ENCODE data around the gene CCSER2. TPM values are rescaled to one million over a fixed set of nuclear protein-coding genes. Genes with fewer than 3 reads are reported as not detected.
A peak's percentile ranks its signal among the peaks of the same experiment; 100 is the strongest.
"Not testable (repeated sequence)": the region's sequence is repeated elsewhere in the genome, so short reads cannot be mapped to it uniquely, and the experiment has no call there.

Gene CCSER2
- total RNA-seq, 1 experiment from 2014 or later: 20.8 TPM

DNA sequence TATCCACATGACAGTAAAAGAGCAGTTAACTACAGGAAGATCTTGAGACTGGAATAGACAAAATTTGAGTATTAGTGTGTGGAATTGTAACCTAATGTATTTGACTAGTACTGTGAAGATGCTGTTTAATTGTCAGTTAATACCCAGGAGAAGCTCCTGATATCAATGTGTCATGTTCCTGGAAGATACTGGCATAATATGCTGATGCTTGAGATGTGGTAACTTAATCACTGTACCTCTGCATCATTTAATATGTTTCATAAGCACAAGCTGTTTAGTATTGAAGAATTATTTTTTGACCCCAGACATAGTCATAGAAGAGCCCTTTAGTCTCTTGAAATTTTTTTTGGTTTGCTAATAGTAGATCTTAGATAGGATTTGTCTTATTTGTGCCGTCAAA is 15.4 kb downstream of the CCSER2 start:
- DNase-seq (ENCODE audit: low read depth): no peak

DNA sequence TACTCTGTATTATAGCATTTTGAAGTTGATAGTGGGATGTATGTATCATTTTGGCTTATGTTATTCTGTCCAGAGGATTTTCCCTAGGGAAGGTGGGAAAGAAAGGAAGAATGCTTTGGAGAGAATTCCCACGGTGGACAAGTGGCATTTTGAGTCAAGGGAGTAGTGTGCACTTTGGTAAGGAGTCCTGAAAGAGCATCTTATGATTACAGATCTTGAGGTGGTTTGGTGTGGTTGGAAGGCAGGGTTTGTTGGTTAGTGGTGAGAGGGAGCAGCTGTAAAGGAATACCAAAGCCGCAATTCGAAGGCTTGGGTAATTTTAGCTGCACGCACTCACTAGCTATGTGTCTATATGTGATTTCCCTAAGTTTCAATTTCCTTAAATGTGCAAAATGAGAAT is 16.1 kb downstream of the CCSER2 start:
- DNase-seq (ENCODE audit: low read depth): peak; percentile 23

DNA sequence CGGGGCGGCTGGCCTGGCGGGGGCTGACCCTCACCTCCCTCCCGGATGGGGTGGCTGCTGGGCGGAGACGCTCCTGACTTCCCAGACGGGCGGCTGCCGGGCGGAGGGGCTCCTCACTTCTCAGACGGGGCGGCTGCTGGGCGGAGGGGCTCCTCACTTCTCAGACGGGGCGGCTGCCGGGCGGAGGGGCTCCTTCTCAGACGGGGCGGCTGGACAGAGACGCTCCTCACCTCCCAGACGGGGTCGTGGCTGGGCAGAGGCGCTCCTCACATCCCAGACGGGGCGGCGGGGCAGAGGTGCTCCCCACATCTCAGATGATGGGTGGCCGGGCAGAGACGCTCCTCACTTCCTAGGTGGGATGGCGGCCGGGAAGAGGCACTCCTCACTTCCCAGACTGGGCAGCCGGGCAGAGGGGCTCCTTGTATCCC is 19.2 kb downstream of the CCSER2 start:
- not testable (repeated sequence) for DNase-seq (ENCODE audit: low read depth)

DNA sequence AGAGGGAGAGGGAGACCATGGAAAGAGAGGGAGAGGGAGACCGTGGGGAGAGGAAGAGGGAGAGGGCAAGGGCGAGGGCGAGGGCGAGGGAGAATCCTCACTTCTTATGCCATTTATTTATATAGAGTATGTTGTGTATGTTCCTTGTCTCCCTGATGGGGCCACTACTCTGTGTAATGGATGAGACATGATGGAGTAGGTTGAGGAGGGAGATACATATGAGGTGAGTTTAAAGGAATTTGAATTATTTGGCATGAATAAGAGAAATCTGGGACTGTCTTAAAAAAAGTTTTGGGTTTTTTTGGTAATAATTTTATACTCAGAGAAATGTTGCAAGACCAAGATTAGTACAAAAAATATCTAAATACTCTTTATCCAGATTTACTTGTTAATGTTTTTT is 20.1 kb downstream of the CCSER2 start:
- DNase-seq (ENCODE audit: low read depth): peak; percentile 30

DNA sequence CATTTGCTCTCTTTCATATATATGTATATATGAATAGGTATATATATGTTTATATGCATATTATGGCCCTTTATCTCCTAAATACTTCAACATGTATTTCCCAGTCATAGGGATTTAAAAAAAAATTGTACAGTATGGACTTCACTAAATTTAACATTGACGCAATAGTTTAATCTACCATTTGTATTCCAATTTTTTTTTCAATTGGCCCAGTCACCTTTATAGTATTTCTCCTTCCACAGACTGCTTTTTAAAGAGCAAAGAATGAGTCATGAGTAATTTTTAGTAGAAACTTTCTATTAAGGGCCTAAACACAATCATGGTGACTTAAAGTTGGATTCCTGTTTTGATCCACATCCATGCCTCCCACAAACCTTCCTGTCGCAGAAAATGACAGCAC is 20.5 kb downstream of the CCSER2 start:
- peak; percentile 55 for DNase-seq (ENCODE audit: low read depth)

DNA sequence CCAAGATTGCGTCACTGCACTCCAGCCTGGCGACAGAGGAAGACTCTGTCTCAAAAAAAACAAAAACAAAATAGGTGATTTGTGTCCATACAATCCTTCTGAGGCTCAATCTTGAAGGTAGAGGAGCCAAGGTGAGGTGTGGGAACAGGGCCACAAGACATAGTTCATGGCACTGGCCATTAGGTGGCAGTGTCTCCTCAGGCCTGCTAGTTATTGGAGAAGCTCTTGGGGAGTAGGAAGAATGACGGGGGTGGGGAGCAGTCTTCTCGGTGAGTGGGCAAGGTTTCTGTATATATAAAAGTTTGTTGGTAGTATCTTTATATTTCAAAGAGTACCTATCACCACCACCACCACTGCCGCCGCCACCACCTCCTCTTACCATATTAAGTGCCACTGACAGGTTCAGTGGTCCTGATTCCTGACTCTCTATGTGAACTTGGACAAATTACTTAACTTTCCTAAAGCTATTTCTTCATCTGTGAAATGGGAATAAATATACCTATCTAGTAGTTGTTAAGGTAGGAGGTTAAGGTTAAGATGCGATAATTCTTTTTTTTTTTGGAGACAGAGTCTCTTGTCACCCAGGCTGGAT is 24.0 kb downstream of the CCSER2 start:
- DNase-seq (ENCODE audit: low read depth): peak; percentile 49

DNA sequence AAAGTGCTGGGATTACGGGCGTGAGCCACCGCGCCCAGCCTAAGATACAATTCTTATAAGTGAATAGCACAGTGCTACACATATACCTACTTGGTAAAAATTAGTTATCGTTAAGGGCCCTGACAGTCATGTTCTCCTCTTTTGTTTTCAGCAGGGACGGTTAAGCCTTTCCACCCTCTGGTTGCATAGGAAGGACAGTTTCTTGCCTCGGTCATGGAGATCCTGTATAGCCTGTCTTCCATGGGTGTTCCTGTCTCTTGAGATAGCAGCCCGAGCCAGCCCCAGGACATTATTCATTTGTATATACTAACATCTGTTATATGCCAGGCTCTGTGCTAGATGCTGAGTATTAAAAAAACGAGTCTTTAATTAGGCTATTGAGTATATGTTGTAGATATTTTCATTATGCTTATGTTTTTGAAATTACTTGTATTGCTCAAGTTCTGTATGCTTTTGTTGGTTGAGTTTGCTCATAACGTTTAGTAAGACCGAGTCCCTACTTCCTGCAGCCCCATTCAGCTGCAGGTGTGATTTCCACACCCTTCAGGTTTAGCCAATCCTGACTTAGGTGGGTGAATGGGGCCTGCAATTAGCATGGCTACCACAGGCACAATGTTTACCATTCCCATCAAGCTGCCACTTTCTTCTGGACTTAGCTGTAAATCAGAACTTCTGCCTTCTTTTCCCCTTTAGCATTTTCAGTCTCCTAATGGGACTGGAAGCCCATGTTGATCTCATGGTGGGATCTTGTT is 24.8 kb downstream of the CCSER2 start:
- DNase-seq (ENCODE audit: low read depth): no peak

DNA sequence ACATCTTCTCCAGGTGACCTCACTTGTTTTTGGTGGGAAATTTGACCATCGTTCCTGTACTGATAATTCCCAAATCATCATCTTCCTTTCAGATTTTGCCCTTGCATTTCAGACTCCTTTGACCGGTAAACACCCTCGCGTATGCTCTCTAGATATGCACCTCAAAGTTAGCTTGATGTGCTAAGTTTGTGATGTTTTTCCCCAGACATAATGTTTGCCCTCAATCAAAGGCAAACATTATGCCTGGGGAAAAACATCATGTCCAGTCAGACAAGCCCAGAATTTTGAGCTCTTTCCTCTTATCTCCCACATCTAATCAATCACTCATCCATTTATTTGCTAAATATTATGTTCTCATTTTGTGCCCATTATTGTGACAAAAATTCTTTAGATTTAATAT is 26.2 kb downstream of the CCSER2 start:
- no peak for DNase-seq (ENCODE audit: low read depth)

DNA sequence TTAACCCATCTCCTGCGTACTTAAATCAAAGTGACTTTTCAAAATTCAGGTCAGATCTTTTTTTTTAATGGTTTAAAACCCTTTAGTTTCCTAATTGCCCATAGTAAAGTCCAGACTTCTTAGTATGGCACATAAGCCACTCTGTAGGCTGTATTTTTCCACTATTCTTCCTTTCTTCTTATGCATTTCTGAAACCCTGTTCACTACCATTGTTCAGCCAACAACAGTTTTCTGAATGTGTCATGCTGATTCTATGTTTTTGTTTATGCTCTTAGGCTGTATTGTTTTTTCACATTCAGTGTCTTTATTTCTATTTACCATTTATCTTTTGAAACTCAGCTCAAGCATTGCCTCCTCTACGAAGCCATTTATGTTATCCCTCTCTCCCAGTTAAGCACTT is 26.7 kb downstream of the CCSER2 start:
- no peak for DNase-seq (ENCODE audit: low read depth)

DNA sequence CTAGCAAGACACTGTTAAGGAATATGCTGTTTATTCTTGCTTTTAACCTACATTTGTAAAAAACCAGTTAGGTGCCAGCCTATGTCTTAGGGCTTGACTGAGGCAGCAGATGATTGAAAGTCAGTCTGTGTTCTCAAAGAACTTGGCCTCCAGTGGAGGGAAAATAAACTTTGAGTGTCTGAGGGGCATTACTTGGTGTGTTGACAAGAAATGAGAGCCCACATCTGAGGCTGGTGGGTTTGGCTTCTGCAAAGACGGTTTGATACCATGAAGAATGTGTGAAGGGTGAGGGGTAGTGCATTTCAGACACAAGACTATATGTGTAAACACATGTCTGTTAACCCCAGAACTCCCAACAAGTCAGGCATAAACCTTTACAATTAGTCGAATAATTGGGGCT is 28.5 kb downstream of the CCSER2 start:
- DNase-seq (ENCODE audit: low read depth): no peak

DNA sequence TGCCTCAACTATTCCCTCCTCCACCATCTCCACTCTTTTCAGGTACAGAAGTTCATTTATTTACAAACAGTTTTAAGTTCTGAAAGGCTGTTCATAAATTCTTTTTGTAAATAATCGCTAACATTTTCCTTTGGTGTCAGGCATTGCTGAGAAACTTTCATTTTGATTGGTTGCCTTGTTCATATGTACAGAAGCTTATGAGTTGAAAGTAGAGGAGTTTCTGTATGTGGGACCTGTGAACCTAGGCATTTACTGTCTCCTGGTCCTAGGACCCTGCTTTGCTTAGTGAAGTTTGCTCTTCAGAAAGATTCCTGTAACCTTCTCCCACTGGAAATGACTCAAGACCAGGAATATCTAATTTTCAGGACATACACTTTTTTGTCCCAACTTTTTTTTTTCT is 30.4 kb downstream of the CCSER2 start:
- no peak for DNase-seq (ENCODE audit: low read depth)

DNA sequence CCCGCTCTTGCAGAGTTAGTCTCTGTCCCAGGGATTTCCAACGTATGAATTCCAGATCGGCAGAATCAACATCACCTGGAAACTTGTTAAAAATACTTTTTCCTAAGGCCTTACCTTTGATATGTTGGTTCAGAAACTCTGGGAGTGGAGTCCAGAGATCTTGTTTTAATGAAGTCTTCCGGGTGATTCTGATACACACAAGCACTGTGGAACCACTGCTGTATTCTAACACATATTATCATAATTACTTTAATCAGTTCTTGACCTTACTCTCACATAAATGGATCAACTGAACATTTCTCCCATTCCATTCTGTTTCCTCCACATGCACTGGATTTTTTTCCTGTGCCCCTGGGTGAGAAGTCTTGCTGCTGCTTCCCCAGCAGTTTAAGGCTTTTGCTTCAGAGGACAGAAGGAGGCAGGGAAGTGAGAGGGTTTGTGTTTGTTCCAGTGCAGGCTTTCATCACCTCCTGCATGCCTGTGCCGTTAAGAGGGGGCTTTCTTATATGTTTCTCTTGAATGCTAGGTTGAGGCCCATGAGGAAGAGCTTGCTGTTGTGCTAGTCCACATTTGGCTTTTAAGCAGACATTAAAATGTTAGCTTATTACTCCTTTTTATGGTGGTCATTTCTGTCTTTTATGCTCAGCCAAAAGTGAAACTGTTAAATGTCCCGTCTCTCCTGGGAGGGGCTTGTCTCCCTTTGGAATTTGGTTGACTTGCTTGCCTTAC is 32.4 kb downstream of the CCSER2 start:
- no peak for DNase-seq (ENCODE audit: low read depth)

DNA sequence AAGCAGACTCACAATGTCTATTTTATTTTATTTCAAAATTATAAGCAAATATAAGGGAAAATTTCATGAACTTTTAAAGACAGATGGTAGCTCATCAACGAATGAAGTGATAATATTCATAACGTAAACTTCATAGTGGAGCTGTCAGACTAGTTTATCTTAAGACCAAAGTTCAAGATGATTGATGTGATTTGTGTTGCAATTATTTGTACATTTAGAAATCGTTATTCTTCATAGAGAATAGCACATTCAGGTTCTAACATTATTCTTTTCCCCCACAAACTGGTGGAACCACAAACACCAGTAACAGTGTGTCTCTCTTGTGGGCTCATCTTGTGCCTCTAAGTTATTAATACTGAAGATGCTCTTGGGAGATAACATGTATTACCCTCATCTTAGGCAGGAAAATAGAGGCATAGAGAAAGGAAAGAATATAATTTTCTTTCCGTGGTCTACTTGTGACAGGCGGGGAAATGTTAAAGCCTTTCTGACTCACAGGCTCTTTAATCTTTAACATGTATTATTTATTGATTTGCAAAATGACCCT is 37.0 kb downstream of the CCSER2 start:
- DNase-seq (ENCODE audit: low read depth): no peak

DNA sequence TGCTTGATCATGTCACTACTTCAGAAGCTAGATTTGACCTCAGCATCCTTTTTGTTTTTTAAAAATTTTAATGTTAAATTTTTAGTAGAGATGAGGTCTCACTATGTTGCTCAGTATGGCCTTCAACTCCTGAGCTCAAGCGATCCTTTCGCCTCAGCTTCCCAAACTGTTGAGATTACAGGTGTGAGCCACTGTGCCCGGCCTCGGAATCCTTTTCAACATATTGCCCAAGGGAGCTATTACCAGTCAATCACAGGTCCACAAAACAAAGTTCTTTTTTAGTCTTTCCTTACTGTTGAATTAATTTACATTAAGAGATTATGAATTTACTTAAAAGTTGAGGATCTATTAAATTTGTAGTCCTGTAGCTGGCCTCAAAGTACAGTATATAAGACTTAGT is 37.7 kb downstream of the CCSER2 start:
- no peak for DNase-seq (ENCODE audit: low read depth)

DNA sequence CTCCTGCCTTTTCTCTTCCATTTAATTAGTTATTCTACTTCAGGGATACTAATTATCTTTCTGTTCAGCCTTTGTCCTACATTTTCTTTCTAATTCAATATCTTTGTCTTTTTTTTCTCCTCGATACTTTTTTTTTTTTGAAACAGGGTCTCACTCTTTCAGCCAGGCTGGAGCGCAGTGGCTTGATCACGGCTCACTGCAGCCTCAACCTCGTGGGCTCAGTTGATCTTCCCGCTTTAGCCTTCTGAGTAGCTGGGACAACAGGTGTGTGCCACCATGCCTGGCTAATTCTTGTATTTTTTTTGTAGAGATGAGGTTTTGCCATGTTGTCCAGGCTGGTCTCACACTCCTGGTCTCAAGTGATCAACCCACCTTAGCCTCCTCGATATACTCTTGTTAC is 38.9 kb downstream of the CCSER2 start:
- no peak for DNase-seq (ENCODE audit: low read depth)

DNA sequence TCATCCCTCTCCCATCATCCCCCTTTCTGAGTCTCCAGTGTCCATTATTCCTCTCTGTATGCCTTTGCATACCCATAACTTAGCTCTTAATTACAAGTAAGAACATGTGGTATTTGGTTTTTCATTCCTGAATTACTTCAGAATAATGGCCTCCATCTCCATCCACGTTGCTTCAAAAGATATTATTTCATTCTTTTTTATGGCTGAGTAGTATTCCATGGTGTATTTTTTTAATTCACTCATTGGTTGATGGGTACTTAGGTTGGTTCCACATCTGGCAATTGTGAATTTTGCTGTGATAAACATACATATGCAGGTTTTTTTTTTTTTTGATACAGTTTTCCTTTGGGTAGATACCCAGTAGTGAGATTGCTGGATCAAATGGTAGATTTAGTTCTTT is 40.4 kb downstream of the CCSER2 start:
- DNase-seq (ENCODE audit: low read depth): no peak

DNA sequence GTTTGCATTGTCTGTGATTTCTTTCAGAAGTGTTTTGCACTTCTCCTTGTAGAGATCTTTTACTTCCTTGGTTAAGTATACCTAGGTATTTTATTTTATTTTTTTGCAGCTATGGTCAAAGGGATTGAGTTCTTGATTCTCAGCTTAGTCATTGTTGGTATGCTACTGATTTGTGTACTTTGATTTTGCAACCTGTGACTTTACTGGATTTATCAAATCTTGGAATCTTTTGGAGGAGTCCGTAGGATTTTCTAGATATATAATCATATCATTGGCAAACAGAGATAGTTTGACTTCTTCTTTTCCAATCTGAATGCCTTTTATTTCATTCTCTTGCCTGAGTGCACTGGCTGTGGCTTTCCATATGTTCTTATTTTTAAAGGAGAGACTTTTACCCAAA is 41.9 kb downstream of the CCSER2 start:
- no peak for DNase-seq (ENCODE audit: low read depth)

DNA sequence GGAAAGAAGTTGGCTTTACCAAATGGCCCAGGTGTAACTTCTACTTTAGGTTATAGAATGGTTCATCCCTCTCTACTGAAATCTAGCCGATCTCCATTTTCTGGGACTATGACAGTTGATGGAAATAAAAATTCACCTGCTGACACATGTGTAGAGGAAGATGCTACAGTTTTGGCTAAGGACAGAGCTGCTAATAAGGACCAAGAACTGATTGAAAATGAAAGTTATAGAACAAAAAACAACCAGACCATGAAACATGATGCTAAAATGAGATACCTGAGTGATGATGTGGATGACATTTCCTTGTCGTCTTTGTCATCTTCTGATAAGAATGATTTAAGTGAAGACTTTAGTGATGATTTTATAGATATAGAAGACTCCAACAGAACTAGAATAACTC is 43.6 kb downstream of the CCSER2 start:
- no peak for DNase-seq (ENCODE audit: low read depth)

DNA sequence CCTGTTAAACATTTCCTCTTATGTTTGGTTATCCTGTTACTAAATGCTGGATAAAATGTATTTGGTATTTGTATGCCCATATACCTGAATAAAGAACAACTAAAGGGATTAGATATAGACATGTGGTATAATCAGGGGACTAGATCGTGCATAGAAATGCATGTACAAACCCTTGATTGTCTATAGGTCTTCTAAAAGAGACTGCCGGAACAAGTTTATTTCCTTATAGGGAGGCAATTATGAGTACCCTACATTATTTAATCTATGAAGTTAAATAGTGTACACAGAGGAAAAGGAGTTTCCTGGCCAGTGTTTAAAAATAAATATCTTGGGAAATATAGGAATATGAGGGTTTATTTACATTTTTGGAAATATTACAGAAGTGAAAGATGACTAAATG is 44.6 kb downstream of the CCSER2 start:
- DNase-seq (ENCODE audit: low read depth): no peak

DNA sequence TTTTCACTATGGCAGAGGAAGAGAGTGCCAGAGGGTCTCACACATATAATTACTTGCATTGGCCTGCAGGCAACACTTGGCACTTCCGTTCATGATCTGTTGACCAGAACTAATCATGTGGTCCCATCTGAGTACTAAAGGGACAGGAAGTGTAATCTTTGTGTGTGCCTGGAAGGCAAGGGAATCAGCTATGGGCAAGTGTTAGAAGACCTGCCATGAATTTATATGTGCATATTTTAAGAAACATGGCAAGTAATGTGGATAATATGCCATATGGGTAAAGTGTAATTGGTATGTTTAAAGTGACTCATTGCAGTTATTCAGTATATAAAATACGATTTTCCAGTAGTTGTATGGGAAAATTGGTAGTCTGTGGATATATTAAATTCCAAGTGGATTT is 46.1 kb downstream of the CCSER2 start:
- DNase-seq (ENCODE audit: low read depth): no peak

DNA sequence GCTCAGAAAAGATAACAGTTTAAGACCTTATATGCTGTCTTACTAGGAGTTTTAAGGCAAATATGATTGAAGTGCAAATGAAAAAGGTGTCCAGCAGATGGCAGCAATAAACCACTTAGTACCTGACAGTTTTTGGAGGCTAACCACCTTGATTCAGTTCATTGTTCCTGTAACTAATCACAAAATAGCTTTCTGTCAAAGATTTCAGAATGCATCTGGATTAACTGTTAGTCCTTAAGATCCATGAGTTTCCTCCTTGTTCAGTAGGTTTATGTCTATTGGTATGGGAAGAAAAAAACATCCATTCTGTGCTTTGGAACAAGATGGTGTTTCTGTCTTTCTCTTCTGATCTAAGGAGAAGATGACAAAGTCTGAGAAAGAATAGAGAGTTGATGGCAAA is 46.6 kb downstream of the CCSER2 start:
- DNase-seq (ENCODE audit: low read depth): peak; percentile 48

DNA sequence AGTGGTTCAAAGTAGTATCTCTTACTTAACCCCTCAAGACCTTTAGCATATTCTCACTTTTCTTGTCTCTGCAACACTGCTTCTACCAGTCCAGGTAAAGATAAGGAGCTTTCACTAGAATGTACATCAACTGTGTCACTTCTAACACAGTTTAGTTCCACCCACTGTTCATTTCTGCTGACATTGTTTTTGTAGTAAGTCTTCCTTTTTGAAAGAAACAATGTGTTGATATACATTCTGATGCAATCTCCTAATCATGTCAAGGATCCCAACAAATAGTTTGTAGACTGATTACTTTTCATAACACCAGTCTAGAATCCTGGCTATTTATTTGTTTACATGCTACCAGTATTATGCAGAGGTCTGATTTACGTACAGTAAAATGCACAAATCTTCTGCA is 47.5 kb downstream of the CCSER2 start:
- no peak for DNase-seq (ENCODE audit: low read depth)

DNA sequence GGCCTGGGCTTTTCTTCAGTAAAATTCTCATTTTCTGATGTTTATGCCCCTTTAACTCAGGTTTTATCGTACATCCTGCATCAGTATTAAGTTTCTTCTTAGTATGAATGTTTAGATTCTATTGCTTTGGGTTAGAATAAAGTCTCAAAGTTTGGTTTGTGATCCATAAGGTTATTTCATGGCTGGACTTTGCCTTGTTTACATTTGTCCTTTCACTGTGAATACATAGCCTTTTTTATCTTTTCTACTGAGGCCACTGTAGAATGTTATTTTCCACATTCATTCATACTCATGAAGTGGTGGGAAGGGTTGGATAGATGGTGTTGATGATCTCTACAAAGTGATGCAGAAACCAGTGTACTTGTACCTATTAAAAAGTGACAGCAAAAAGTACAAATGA is 59.8 kb downstream of the CCSER2 start:
- DNase-seq (ENCODE audit: low read depth): no peak

Data from LHCN-M2 (cell line).